Vagina (tissue), 2 donors: Measurements from ENCODE around the gene COX10.

Experiments used
- CTCF ChIP-seq, 3 experiments: fragments of 450-650 bp in 2 of 3; fragments of 200-600 bp in 1 of 3; sonication (generic) in 1 of 3; IDR thresholded peaks; one replicate each; pipeline ENCODE4 v1.5.1; 2017 to 2019; ENCODE audit warnings: antibody characterized with exemption in 3 of 3, mild to moderate bottlenecking in 2 of 3, moderate library complexity in 2 of 3
- POLR2A ChIP-seq, 2 donors: fragments of 450-650 bp; IDR thresholded peaks; one replicate each; pipeline ENCODE4 v1.6.1; 2017; ENCODE audit warnings: antibody characterized with exemption in 2 of 2, mild to moderate bottlenecking in 2 of 2, moderate library complexity in 2 of 2
- POLR2AphosphoS5 ChIP-seq, 2 donors: sonication (generic); formaldehyde crosslinking; IDR thresholded peaks; one replicate each; pipeline ENCODE4 v1.9.0; 2017; ENCODE audit warnings: antibody characterized with exemption in 2 of 2, mild to moderate bottlenecking in 2 of 2, low read depth in 1 of 2; ENCODE audit not compliant: insufficient read depth in 1 of 2

- TF ChIP-seq CTCF (IDR thresholded peaks at IDR 0.05) (no peak), POLR2AphosphoS5 (IDR thresholded peaks at IDR 0.05; ENCODE audit: insufficient read depth in 1 of 2, low read depth in 1 of 2) (no peak), POLR2A (IDR thresholded peaks at IDR 0.05) (no peak)
Observed at GRCh38 chr17:14143688-14144087, 74.4 kb downstream of the COX10 start.
